Measurements from ENCODE around the gene TPH2.

DNA sequence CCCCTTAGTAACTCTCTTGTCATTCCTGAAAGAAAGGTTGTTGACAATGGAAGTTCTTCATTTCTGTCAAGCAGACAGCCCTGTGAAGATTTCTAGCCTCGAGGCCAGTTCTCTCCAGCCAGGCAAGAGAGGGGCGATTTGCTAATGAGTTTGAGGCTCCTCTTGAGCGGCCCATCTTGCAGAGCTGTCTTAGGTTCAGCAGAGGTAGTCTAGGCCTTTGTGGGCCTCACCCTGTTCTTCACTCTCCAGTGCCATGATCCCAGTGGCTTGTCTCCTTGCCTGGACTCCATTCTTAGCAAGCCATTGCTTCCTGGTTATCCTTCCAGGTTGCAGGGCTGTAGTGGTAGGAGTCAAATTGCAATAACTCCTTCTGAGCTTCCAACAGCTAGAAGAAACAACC lies 9.7 kb downstream of the TPH2 start:
- TF ChIP-seq CTCF (IDR thresholded peaks at IDR 0.05; ENCODE audit: low read depth, low read length), result no peak
- TF ChIP-seq POLR2A (IDR thresholded peaks at IDR 0.05; ENCODE audit: extremely low read depth, insufficient read length), result no peak
- no peak for TF ChIP-seq MAX (IDR thresholded peaks at IDR 0.05; ENCODE audit: low read depth, low read length)

All from NB4 (cell line).